Activated CD8-positive, alpha-beta memory T cell treated with anti-CD3 and anti-CD28 coated beads, Interleukin-2, amount 50 U/mL, for 24 hours (primary cell): Measurements from ENCODE around the gene ADSS2.
"Not testable (repeated sequence)": the region's sequence is repeated elsewhere in the genome, so short reads cannot be mapped to it uniquely, and the experiment has no call there.

Source experiments
- DNase-seq: peaks from one replicate; pipeline ENCODE4 v3.0.0-alpha.2; 2020; ENCODE audit errors: extremely low read depth

ADSS2 gene

GRCh38 chr1:244451539-244451950, at the start of gene ADSS2:
Gene ADSS2 (minus strand): TSS chr1:244451909. CDS start chr1:244451817, 92 bp downstream.
- DNase-seq, result no peak

GRCh38 chr1:244500515-244500914, 48.8 kb upstream of the ADSS2 start:
- not testable (repeated sequence) for DNase-seq

GRCh38 chr1:244499484-244499883, 47.8 kb upstream of the ADSS2 start:
- DNase-seq, result not testable (repeated sequence)

- no peak for DNase-seq
These were observed 46.1 kb upstream of the ADSS2 start for GRCh38 chr1:244497805-244498204.

- DNase-seq, result no peak
These were observed 44.5 kb upstream of the ADSS2 start for GRCh38 chr1:244496186-244496585.

- DNase-seq, result no peak
These were observed 42.9 kb upstream of the ADSS2 start for GRCh38 chr1:244494653-244495052.

- DNase-seq, result not testable (repeated sequence)
These were observed 33.3 kb upstream of the ADSS2 start for GRCh38 chr1:244484971-244485370.

GRCh38 chr1:244473059-244473605, 21.4 kb upstream of the ADSS2 start:
- no peak for DNase-seq

- DNase-seq, result no peak
These were observed 15.0 kb upstream of the ADSS2 start for GRCh38 chr1:244466724-244467123.

- no peak for DNase-seq
These were observed 9.7 kb upstream of the ADSS2 start, which contains the start of gene CATSPERE for GRCh38 chr1:244461245-244462071. Gene CATSPERE (plus strand): TSS chr1:244461273. CDS start chr1:244461430, 157 bp downstream.

- DNase-seq, result no peak
These were observed 8.5 kb upstream of the ADSS2 start for GRCh38 chr1:244460197-244460596.

- DNase-seq, result no peak
These were observed 7.1 kb upstream of the ADSS2 start for GRCh38 chr1:244458781-244459180.

- no peak for DNase-seq
These were observed 4.9 kb upstream of the ADSS2 start for GRCh38 chr1:244456586-244456985.

- DNase-seq, result no peak
These were observed 2.7 kb upstream of the ADSS2 start for GRCh38 chr1:244454412-244454811.

GRCh38 chr1:244451951-244452795, 464 bp upstream of the ADSS2 start:
- DNase-seq, result peak; percentile 94

- no peak for DNase-seq
These were observed 841 bp downstream of the ADSS2 start for GRCh38 chr1:244450597-244451538.

- DNase-seq, result no peak
These were observed 1.7 kb downstream of the ADSS2 start for GRCh38 chr1:244449936-244450508.

- DNase-seq, result no peak
These were observed 3.3 kb downstream of the ADSS2 start for GRCh38 chr1:244448279-244449036.

- no peak for DNase-seq
These were observed 4.2 kb downstream of the ADSS2 start for GRCh38 chr1:244447552-244447951.

GRCh38 chr1:244447024-244447423, 4.7 kb downstream of the ADSS2 start:
- no peak for DNase-seq
